ENCODE data around the gene ZNF804A.
"Not testable (repeated sequence)": the region's sequence is repeated elsewhere in the genome, so short reads cannot be mapped to it uniquely, and the experiment has no call there.

ZNF804A gene

DNA sequence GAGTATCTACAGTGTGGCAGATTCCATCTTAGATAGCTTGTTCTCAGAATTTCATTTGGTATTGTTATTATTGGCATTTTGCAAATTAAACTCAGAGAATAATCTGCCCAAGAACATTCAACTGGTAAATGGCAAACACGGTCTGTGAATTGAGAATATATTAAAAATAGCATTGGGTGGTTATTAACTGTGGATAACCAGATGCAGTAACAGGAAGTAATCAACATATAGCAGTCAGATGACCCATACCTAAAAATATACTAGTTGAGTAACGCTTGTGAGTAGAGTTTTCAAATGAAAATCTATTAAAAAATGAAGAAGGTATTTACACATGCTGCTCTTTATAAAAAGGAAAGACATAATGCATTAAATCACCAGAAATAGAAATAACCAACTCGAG is 129.5 kb downstream of the ZNF804A start:
- peak; percentile 46 for DNase-seq (ENCODE audit: low spot score)

- DNase-seq (ENCODE audit: low spot score), result no peak
Measured at GRCh38 chr2:184728411-184728810, 130.1 kb downstream of the ZNF804A start.

GRCh38 chr2:184729581-184729980 is 131.3 kb downstream of the ZNF804A start:
- DNase-seq (ENCODE audit: low spot score), result no peak

DNA sequence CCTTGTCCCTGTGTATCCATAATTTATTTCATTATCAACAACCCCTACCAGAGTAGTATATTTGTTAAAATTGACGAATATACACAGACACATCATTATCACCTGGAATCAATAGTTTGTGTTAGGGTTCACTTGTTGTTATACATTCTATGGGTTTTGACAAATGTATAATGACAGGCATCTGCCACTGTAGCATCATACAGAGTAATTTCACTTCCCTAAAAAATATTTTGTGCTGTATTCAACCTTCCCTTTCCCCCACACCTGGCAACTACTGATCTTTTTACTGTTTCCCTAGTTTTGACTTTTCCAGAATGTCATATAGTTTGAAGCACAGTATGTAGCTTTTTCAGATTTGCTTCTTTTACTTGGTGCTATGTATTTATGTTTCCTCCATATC is 132.0 kb downstream of the ZNF804A start:
- peak; percentile 70 for DNase-seq (ENCODE audit: low spot score)

DNA sequence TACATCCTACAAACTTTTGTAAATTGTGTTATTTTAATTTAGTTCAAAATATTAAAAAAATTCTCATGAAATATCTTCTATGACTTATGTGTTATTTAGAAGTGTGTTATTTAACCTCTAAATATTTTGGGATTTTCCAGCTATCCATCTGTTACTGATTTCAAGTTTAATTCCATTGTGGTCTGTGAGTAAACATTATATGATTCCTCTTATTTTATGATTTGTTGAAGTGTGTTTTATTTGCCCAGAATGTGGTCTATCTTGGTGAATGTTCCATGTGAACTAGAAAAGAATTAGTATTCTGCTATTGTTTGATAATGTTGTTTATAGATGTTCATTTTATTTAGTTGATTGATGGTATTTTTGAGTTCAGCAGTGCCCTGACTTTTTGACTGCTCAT is 136.0 kb downstream of the ZNF804A start:
- no peak for DNase-seq (ENCODE audit: low spot score)

DNA sequence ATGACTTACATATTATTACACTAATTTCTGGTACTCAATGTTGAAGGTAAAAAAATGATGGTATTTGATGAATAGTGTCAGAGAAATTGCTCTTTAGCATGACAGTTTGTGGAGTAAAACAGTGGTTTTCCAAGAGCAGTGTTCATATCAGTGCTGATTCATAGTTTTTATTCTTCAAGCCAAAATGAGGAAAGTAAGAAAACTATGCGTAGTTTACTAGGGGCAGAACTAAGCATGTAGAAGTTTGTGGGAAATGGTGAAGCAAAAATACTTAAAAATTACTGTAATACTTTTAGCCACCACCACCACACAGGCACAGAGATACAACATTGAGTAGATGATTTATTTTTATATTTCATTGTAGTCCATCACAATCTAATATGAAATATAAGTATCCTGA is 137.3 kb downstream of the ZNF804A start:
- no peak for DNase-seq (ENCODE audit: low spot score)

DNA sequence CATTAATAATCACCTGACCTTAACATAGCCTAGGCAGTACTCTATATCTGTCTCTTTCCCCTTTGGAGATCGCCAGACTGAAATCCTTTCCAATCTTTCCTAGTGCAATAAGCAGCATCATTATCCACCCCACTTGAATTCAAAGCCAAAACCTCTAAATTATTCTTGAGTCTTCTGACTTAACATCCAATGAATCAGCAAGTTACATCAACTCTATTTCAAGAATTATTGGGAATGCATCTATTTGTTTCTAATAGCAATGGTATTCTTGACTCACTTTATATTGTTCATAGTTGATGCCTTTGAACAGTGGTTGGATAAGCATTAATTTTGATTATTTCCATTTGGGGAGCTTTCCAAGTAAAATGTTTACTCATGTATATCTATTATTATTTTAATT is 144.8 kb downstream of the ZNF804A start:
- no peak for DNase-seq (ENCODE audit: low spot score)

- no peak for DNase-seq (ENCODE audit: low spot score)
Measured at GRCh38 chr2:184756161-184756560, 157.8 kb downstream of the ZNF804A start.

DNA sequence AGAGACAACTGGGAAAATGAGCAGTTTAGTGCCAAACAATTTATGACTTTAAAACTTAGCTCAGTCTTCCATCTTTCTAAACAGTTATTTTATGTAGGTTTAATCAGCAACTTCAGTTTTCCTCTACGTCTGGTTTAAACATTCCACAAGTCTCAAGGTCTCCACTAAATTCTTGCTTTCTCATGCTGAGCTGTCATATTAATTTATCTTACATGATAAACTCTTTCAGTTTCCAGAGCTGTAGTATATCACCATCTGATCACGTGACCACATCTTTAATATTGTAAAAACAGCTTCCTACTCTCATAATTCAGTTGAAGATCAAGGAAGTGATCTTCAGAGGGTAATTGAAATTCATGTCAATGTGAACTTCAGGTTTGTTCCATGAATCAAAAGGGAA is 158.6 kb downstream of the ZNF804A start:
- DNase-seq (ENCODE audit: low spot score), result no peak

GRCh38 chr2:184759557-184760255 is 161.4 kb downstream of the ZNF804A start:
- DNase-seq (ENCODE audit: low spot score), result not testable (repeated sequence)

DNA sequence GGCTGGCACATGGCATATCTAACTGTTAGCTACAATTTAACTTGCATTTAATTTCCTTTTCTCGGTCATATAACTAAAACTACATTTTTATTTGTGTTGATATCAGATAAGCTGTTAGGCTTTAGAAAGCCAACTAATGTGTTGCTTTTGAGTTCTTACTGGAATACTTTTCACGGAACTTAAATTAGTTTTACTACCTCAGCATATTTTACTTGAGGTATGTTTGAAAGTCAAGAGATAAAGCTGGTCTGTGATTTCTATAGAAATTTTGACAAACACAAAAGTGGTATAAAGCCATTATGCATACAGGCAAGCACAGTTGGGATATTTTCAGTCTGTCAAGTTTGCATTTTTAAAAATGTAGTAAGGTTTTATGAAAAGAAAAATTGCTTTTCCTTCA is 162.6 kb downstream of the ZNF804A start:
- DNase-seq (ENCODE audit: low spot score), result no peak

DNA sequence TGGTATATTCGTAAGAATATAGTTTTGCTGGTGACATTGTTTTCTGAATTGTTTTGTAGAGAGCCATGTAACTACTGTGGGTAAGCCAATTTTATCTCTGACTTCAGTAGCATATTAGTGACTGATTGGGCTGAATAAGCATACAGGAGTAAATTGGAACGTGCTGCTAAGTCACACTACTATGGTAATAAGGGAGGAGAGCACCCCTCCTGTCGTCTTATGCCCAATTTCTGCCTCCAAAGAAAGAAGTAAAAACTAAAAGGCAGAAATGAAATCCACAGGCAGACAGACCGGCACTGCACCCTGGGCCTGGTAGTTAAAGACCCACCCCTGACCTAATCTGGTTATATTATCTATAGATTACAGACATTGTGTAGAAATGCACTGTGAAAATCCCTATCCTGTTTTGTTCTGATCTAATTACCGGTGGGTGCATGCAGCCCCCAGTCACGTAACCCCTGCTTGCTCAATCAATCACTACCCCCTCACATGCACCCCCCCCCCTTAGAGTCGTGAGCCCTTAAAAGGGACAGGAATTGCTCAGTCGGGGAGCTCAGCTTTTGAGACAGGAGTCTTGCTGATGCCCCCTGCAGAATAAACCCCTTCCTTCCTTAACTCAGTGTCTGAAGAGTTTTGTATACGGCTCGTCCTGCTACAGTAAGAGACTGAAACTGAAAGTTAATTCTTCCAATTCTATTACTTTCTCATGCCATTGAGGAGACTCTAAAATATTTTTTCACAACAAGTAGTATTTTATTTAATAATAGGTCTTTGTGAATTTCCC is 167.0 kb downstream of the ZNF804A start:
- no peak for DNase-seq (ENCODE audit: low spot score)

DNA sequence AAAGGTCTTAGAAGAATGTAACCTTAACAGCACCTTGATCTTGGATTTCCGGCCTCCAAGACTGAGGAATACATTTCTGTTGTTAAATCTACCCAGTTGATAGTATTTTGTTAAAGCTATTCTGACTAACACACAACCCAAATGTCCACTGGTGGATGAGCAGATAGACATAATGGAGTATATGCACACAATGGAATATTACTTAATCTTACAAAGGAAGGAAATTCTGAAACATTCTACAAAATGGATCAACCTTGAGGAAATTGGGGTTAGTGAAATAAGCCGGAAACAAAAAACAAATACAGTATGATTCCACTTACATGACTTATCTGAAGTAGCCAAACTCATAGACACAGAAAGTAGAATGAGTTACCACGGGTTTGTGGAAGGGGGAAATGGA is 168.7 kb downstream of the ZNF804A start:
- no peak for DNase-seq (ENCODE audit: low spot score)

DNA sequence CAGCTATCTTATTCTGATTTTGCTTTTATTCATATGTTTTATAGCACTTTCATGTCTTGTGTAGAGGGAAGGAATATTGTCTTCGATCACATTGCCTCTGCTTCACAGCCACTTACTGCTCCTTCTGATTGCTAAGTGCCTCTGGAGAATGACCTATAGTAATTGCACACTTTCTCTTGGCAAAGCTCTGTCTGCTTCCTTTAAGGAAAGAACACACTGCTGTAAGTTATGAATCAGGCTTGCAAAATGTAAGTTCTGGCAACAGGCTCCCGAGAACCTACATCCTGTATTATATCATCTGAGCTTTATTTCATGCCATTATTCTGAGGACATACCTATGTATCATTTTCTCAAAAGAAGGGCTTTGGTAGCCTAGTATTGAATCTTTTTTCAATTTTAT is 170.7 kb downstream of the ZNF804A start:
- DNase-seq (ENCODE audit: low spot score), result no peak

GRCh38 chr2:184769686-184770085 is 171.4 kb downstream of the ZNF804A start:
- DNase-seq (ENCODE audit: low spot score), result no peak

GRCh38 chr2:184779777-184780176 is 181.4 kb downstream of the ZNF804A start:
- no peak for DNase-seq (ENCODE audit: low spot score)

- no peak for DNase-seq (ENCODE audit: low spot score)
Measured at GRCh38 chr2:184780384-184780783, 182.1 kb downstream of the ZNF804A start.

- no peak for DNase-seq (ENCODE audit: low spot score)
Measured at GRCh38 chr2:184780944-184781343, 182.6 kb downstream of the ZNF804A start.

GRCh38 chr2:184783576-184783975 is 185.2 kb downstream of the ZNF804A start:
- no peak for DNase-seq (ENCODE audit: low spot score)

- no peak for DNase-seq (ENCODE audit: low spot score)
Measured at GRCh38 chr2:184793176-184793575, 194.8 kb downstream of the ZNF804A start.

DNA sequence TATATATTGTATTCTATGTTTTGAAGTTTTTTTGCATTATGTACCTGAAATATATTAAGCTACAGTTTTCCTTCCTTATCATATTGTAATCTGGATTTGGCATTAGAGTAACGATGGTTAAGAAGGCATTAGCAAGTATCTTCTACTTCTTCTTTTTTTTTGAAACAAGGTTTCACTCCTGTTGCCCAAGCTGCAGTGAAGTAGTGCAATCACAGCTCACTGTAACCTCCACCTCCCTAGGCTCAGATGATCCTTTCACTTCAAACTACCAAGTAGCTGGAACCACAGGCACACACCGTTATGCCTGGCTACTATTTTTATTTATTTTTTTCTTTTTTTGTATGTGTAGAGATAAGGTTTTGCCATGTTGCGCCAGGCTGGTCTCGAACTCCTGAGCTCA is 201.1 kb downstream of the ZNF804A start:
- no peak for DNase-seq (ENCODE audit: low spot score)

DNA sequence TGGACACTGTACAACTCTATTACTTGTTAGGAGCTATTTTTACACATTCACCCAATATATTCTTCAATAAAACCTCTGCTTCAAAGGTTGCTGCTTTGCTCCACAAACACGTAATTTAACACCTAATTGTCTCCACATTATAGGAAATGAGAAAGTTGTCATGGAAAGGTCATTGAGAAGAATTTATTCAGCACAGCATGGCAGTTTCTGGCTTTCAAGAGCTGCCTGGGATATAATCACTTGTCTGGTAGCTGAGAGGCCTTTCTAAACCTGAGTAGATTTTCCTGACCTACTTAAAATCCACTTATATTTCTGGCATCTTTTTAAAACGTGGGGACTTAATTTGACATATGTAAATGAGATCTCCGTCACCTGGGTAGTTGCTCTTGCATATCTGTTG is 216.1 kb downstream of the ZNF804A start:
- DNase-seq (ENCODE audit: low spot score), result no peak

DNA sequence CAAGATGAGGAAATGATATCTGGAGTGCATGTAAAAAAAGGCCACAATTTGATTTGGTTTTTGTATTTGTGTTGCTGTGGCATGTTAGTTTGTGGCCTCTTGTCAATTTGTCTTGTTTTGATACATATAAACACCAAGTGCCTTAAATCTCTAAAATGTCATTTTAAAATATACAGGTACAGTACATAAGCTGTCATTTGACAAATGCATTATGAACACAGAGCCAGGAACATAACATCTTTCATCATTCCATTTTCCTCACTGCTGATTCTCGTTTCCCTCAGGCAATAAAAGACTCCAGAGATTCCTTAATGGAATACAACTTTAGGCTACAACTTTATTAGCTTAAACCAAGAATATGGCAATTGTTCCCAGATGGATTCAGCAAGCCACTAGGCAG is 217.5 kb downstream of the ZNF804A start:
- no peak for DNase-seq (ENCODE audit: low spot score)

- DNase-seq (ENCODE audit: low spot score), result no peak
Measured at GRCh38 chr2:184824597-184824996, 226.3 kb downstream of the ZNF804A start.
